GM23248 (cell line): Measurements from ENCODE around the gene HOXA1.

Experiments used
- EZH2 ChIP-seq: fragments of 200-600 bp; sonication (generic); IDR thresholded peaks from 2 replicates; pipeline ENCODE4 v1.6.1; 2018; ENCODE audit warnings: antibody characterized with exemption, mild to moderate bottlenecking; ENCODE audit not compliant: insufficient read depth, poor library complexity, severe bottlenecking
- EZH2phosphoT487 ChIP-seq: fragments of 200-600 bp; sonication (generic); IDR thresholded peaks from 2 replicates; pipeline ENCODE4 v1.6.1; 2018; ENCODE audit warnings: antibody characterized with exemption, moderate library complexity, mild to moderate bottlenecking, low read depth; ENCODE audit not compliant: insufficient read depth

GRCh38 chr7:27134392-27134791 lies 38.6 kb upstream of the HOXA1 start:
- TF ChIP-seq EZH2 (no peak), EZH2phosphoT487 (0 out of 2 replicates have a peak, but pooled peaks have one; percentile 76)
